ENCODE results near the gene TPD52L1. TPM values are rescaled to one million over a fixed set of nuclear protein-coding genes. Genes with fewer than 3 reads are reported as not detected.

Gene TPD52L1
- total RNA-seq, 1 donor from 2014 or later, result 200 TPM

DNA sequence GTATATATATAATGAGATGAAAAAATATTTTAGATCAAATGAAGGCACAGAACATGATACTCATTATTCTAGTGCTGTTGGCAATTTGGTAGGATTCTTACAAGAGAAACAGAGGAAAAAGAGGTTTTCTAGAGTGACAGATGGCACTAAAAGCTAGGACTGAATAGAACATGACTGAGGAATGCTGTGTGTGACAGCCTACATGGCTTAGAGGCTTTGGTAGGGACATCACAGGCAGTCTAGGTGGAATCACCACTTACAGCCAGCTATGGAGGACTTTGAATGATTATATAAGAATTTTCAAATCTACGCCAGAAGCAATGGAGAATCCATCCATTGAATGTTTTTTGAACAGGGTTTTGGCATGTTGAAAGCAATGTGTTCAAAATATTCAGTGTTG, 52.8 kb downstream of the TPD52L1 start:
- Mint-ChIP-seq H3K9me3 (no peaks in the 10 kb centered on the region), H3K4me1 (peaks cover 32% of the 10 kb centered on the region), H3K27ac (no peak overlapping the region), H3K4me3 (no peak overlapping the region), H3K27me3 (ENCODE audit: low read depth) (no peaks in the 10 kb centered on the region), H3K36me3 (peaks cover 14% of the 10 kb centered on the region)
- TF ChIP-seq, protein P1, sequence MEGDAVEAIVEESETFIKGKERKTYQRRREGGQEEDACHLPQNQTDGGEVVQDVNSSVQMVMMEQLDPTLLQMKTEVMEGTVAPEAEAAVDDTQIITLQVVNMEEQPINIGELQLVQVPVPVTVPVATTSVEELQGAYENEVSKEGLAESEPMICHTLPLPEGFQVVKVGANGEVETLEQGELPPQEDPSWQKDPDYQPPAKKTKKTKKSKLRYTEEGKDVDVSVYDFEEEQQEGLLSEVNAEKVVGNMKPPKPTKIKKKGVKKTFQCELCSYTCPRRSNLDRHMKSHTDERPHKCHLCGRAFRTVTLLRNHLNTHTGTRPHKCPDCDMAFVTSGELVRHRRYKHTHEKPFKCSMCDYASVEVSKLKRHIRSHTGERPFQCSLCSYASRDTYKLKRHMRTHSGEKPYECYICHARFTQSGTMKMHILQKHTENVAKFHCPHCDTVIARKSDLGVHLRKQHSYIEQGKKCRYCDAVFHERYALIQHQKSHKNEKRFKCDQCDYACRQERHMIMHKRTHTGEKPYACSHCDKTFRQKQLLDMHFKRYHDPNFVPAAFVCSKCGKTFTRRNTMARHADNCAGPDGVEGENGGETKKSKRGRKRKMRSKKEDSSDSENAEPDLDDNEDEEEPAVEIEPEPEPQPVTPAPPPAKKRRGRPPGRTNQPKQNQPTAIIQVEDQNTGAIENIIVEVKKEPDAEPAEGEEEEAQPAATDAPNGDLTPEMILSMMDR (IDR thresholded peaks at IDR 0.05; ENCODE audit: unreplicated experiment), result no peak
- no peak for DNase-seq (ENCODE audit: low spot score in 2 of 2, unreplicated experiment in 2 of 2)

DNA sequence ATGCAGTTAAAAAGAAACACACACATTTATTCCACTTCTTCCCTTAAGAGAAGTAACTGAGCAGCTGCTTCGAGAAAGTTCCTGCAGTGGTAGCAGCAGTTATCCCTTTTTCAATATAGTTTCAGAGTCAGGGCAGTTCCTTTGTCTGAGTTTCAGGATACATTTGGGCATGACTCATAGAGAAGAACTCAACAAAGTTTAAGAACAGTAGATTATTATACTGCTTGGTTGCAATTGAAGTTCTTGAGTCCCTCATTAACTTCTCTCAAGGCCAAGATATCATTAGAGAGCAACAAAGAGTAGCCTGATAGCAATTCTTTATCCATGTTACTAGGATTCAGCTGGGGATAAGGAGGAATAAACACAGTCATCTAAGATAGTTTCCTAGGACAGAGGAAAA, 54.4 kb downstream of the TPD52L1 start:
- H3K4me1 Mint-ChIP-seq, result peaks cover 22% of the 10 kb centered on the region
- peaks cover 14% of the 10 kb centered on the region for H3K36me3 Mint-ChIP-seq
- H3K27ac Mint-ChIP-seq, result peak overlapping the region; percentile 37
- no peak overlapping the region for H3K4me3 Mint-ChIP-seq
- H3K27me3 Mint-ChIP-seq (ENCODE audit: low read depth), result no peaks in the 10 kb centered on the region
- H3K9me3 Mint-ChIP-seq, result no peaks in the 10 kb centered on the region
- no peak for DNase-seq (ENCODE audit: low spot score in 2 of 2, unreplicated experiment in 2 of 2)
- TF ChIP-seq, protein P1 (IDR thresholded peaks at IDR 0.05; ENCODE audit: unreplicated experiment), result no peak

DNA sequence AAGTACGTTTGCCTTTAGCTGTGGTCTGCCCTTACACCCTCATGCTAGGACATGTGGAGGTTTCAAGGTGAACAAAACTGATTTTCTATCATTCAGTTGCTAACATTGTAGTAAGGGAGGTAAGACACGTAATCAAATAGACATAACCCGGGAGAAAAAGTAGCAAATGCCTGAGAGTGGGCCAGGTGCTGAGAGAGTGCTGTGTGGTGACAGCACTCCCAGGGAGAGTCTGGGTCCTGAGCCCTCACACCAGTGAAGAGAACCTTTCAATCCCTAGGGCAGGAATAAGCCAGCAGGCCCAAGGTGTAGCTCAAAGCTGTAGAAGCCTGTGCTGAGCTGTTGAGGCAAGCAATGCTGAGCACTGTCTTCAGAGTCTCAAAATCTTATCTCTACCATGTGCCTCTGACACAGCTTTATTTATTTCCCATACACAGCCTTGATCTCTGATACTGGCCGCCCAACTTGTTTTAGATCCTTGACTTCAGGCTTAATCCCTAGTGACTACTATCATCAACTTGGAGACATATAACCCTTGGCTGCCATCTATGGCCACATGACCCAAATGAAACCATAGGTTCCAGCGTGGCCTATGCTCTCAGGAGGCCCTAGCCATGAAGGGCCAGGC, 55.2 kb downstream of the TPD52L1 start:
- no peaks in the 10 kb centered on the region for H3K27me3 Mint-ChIP-seq (ENCODE audit: low read depth)
- H3K4me3 Mint-ChIP-seq, result no peak overlapping the region
- H3K9me3 Mint-ChIP-seq, result no peaks in the 10 kb centered on the region
- DNase-seq (ENCODE audit: low spot score in 2 of 2, unreplicated experiment in 2 of 2), result no peak
- TF ChIP-seq, protein P1 (IDR thresholded peaks at IDR 0.05; ENCODE audit: unreplicated experiment), result no peak
- peaks cover 15% of the 10 kb centered on the region for H3K4me1 Mint-ChIP-seq
- H3K36me3 Mint-ChIP-seq, result peaks cover 14% of the 10 kb centered on the region
- H3K27ac Mint-ChIP-seq, result no peak overlapping the region

DNA sequence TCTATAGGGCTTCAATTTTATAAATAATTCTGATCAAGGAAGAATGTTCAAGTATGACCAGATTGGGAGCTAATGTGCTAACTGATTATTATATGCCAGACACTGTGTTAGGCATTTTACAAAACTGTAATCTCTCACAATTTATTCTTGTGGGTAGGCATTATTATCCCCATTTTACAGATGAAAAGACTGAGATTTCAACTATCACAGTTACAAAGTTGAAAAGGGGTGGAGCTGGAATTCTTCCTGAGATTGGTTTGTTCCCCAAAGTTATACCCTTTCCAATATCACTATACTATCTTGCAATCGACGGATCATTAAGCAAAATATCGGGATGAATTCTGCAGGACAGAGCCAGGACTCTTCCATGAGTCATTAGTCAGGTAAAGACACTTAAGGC, 57.1 kb downstream of the TPD52L1 start:
- Mint-ChIP-seq H3K27ac (peak overlapping the region; percentile 40), H3K36me3 (peaks cover 8% of the 10 kb centered on the region), H3K9me3 (no peaks in the 10 kb centered on the region), H3K27me3 (ENCODE audit: low read depth) (no peaks in the 10 kb centered on the region), H3K4me3 (no peak overlapping the region), H3K4me1 (peaks cover 16% of the 10 kb centered on the region)
- TF ChIP-seq, protein P1 (IDR thresholded peaks at IDR 0.05; ENCODE audit: unreplicated experiment), result no peak
- DNase-seq (ENCODE audit: low spot score in 2 of 2, unreplicated experiment in 2 of 2), result no peak

DNA sequence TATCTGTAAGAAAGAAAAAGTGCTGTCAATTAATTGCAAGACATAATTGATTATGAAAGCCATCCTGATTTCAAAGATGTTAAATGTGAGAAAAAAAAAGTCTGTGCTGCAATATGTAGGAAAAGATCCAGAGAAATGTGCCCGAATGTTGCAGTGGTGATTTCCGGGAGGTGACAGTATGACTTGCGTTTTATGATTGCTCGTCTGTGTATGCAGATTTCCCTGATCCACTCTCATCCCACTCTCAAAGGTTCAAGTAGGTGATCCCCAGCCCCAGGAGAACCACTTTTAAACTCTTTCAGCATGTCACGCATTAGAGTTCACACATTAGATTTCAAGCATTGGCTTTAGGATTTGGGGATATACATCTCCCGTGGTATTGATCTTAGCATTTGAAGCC, 57.8 kb downstream of the TPD52L1 start:
- no peak for DNase-seq (ENCODE audit: low spot score in 2 of 2, unreplicated experiment in 2 of 2)
- peak overlapping the region; percentile 24 for H3K27ac Mint-ChIP-seq
- no peak overlapping the region for H3K4me3 Mint-ChIP-seq
- H3K4me1 Mint-ChIP-seq, result peaks cover 21% of the 10 kb centered on the region
- no peaks in the 10 kb centered on the region for H3K9me3 Mint-ChIP-seq
- peaks cover 8% of the 10 kb centered on the region for H3K36me3 Mint-ChIP-seq
- TF ChIP-seq, protein P1 (IDR thresholded peaks at IDR 0.05; ENCODE audit: unreplicated experiment), result no peak
- no peaks in the 10 kb centered on the region for H3K27me3 Mint-ChIP-seq (ENCODE audit: low read depth)

DNA sequence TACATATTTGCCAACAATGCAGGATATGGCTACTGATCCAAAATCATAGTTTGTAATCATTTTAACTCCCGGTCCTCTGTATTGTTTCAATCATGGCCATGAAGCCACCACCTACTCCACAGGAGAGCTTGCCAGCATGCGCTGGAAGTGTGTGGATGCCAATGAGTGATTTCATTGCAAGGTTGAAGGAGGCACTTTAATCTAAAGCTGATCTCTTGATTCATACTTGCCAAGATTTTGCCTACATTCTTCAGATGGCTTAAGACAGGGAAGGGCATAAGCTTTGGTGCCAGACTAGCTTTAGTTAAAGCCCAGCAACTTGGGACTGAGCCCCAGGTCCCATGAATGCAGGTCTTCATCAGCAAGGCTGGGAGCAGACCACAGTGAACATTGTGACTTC, 58.8 kb downstream of the TPD52L1 start:
- Mint-ChIP-seq H3K9me3 (no peaks in the 10 kb centered on the region), H3K27ac (no peak overlapping the region), H3K4me1 (peaks cover 21% of the 10 kb centered on the region), H3K36me3 (peaks cover 3% of the 10 kb centered on the region), H3K4me3 (no peak overlapping the region), H3K27me3 (ENCODE audit: low read depth) (no peaks in the 10 kb centered on the region)
- TF ChIP-seq, protein P1 (IDR thresholded peaks at IDR 0.05; ENCODE audit: unreplicated experiment), result no peak
- no peak for DNase-seq (ENCODE audit: low spot score in 2 of 2, unreplicated experiment in 2 of 2)

All from mesothelial cell of epicardium (in vitro differentiated cells).